Measurements from ENCODE around the gene C1GALT1. TPM values are rescaled to one million over a fixed set of nuclear protein-coding genes. Genes with fewer than 3 reads are reported as not detected.

The C1GALT1 gene
- total RNA-seq, 1 donor from 2014 or later: 29.0 TPM

DNA sequence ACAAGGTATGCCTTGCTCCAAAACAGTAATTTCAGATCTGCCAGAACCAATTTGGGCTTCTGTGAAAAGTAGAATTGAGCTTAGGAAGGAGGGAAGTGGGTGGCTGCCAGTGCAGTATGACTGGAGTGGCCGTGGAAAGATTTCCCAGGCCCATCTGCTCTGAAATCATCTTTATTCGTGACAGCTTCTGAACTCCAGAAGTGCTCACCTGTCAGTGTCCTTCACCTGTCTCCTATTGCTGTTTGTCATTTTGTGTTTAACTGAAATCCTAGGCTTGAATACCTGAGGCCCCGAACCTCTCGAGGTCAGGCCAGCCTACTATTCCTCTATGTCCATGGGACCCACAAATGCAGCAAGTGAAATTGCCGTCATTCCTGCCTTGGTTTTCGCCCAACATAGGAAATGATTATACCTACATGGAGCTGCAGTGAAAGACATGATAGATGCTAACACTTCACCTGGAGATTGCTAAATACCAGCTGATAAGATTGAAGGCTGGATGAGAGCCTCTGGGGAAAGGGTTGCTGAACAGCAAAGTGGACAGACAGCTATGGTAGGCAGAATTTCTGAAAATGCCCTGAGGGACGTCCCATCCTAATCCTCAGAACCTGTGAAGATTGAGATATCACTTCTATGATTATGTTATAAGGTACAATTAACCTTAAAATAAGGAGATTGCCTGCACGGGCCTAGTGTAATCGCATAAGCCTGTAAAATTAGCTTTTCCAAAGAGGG is 82.1 kb downstream of the C1GALT1 start:
- H3K27me3 ChIP-seq: no peaks in the 10 kb centered on the region
- TF ChIP-seq POLR2AphosphoS5 (IDR thresholded peaks at IDR 0.05; ENCODE audit: insufficient read depth in 1 of 2, low read depth in 1 of 2): no peak
- no peak for TF ChIP-seq CTCF (IDR thresholded peaks at IDR 0.05)
- TF ChIP-seq POLR2A (IDR thresholded peaks at IDR 0.05): no peak
- H3K27ac ChIP-seq: no peak overlapping the region
- no peak overlapping the region for H3K4me3 ChIP-seq
- no peak for DNase-seq (ENCODE audit: extremely low spot score in 2 of 2)
- intact Hi-C loops (cut with DNase I): no loop called here
- H3K4me1 ChIP-seq: no peaks in the 10 kb centered on the region
- no peaks in the 10 kb centered on the region for H3K36me3 ChIP-seq
- no peaks in the 10 kb centered on the region for H3K9me3 ChIP-seq

- Histone ChIP-seq H3K36me3 (no peaks in the 10 kb centered on the region), H3K27ac (no peak overlapping the region), H3K27me3 (no peaks in the 10 kb centered on the region), H3K9me3 (no peaks in the 10 kb centered on the region), H3K4me1 (no peaks in the 10 kb centered on the region), H3K4me3 (no peak overlapping the region)
- TF ChIP-seq CTCF (IDR thresholded peaks at IDR 0.05) (no peak), POLR2AphosphoS5 (IDR thresholded peaks at IDR 0.05; ENCODE audit: insufficient read depth in 1 of 2, low read depth in 1 of 2) (no peak), POLR2A (IDR thresholded peaks at IDR 0.05) (no peak)
- intact Hi-C loops (cut with DNase I): no loop called here
- no peak for DNase-seq (ENCODE audit: extremely low spot score in 2 of 2)
Observed at GRCh38 chr7:7265081-7266075, 83.0 kb downstream of the C1GALT1 start.

GRCh38 chr7:7266257-7266881 is 84.0 kb downstream of the C1GALT1 start:
- no peak for DNase-seq (ENCODE audit: extremely low spot score in 2 of 2)
- H3K4me3 ChIP-seq: no peak overlapping the region
- H3K4me1 ChIP-seq: no peaks in the 10 kb centered on the region
- no peaks in the 10 kb centered on the region for H3K9me3 ChIP-seq
- H3K27ac ChIP-seq: no peak overlapping the region
- TF ChIP-seq POLR2A (IDR thresholded peaks at IDR 0.05): no peak
- no peak for TF ChIP-seq POLR2AphosphoS5 (IDR thresholded peaks at IDR 0.05; ENCODE audit: insufficient read depth in 1 of 2, low read depth in 1 of 2)
- no peak for TF ChIP-seq CTCF (IDR thresholded peaks at IDR 0.05)
- no peaks in the 10 kb centered on the region for H3K36me3 ChIP-seq
- intact Hi-C loops (cut with DNase I): no loop called here
- no peaks in the 10 kb centered on the region for H3K27me3 ChIP-seq

DNA sequence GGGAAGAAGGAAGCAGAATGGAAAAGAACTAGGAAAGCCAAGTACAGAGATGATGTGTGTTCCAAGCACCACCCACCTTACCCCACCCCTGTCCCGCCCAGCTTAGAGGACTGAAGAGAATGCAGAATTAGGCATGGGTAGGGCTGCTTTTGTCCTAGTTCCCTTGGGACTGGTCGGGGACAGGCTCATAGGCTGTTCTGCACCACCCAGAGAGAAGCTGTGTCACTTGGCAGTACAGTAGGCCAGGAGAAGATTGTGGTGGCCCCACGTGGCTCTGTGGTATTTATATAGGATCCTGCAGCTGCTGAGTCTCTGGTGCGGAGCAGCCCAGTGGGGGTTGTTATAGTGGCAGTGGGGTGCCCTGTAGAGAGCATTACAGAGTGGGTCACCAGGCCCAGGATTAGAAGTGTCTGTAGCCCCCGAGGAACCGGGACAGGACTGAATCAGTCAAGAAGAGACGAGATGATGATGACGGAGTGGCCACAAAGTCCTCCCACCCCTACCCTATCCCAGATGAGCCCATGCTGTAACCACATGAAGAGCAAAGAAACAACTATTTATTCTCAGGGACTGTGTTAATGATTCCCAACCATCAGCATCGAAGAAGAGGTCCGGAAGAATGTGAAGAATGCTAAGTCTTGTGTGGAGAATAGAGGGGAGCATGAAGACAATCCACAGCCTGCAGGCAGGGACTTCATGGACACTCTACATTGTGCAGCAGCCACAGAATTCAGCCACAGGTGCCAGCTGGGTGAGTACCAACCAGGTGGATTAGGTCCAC is 88.9 kb downstream of the C1GALT1 start:
- intact Hi-C loops (cut with DNase I): loop anchor here (10.0 kb wide), 1 partner anchor 1714 kb away; no protein-coding TSS in a partner anchor
- Histone ChIP-seq H3K27me3 (no peaks in the 10 kb centered on the region), H3K9me3 (no peaks in the 10 kb centered on the region), H3K4me3 (no peak overlapping the region), H3K4me1 (no peaks in the 10 kb centered on the region), H3K27ac (no peak overlapping the region), H3K36me3 (no peaks in the 10 kb centered on the region)
- no peak for TF ChIP-seq CTCF (IDR thresholded peaks at IDR 0.05)
- TF ChIP-seq POLR2A (IDR thresholded peaks at IDR 0.05): no peak
- no peak for TF ChIP-seq POLR2AphosphoS5 (IDR thresholded peaks at IDR 0.05; ENCODE audit: insufficient read depth in 1 of 2, low read depth in 1 of 2)
- DNase-seq (ENCODE audit: extremely low spot score in 2 of 2): no peak

All from vagina (tissue), 2 donors.